AG04450 (cell line): ENCODE measurements around the gene SYTL1. TPM values are rescaled to one million over a fixed set of nuclear protein-coding genes. Genes with fewer than 3 reads are reported as not detected.

Experiments
- CTCF ChIA-PET: fragments of 300-600, 350-600 bp; formaldehyde crosslinking; extraction: SDS; loops from one replicate; lab custom pipeline; 2022; ENCODE audit warnings: antibody characterized with exemption, inconsistent platforms; lab: Charles Lee
- POLR2A ChIA-PET: fragments of 350-600 bp; formaldehyde crosslinking; extraction: SDS; loops from one replicate; lab custom pipeline; 2021; ENCODE audit warnings: antibody characterized with exemption, inconsistent platforms; lab: Yijun Ruan, JAX
- DNase-seq: peaks from one replicate; pipeline ENCODE4 v3.0.0-alpha.2; 2011; ENCODE audit warnings: low read depth, low spot score
- H3K27ac ChIP-seq: one replicate; pipeline ENCODE4 v1.5.1; 2012; ENCODE audit warnings: low read depth, low read length, control low read depth
- H3K27me3 ChIP-seq: one replicate; pipeline ENCODE4 v1.6.0; 2012; ENCODE audit warnings: low read length; ENCODE audit not compliant: control insufficient read depth, insufficient read depth
- H3K4me3 ChIP-seq: 2 replicates; pipeline ENCODE4 v1.5.1; 2011; ENCODE audit warnings: mild to moderate bottlenecking, low read depth, low read length, control low read depth
- H3K9me3 ChIP-seq: 2 replicates; pipeline ENCODE4 v1.5.1; 2012; ENCODE audit warnings: low read length; ENCODE audit not compliant: control insufficient read depth, insufficient read depth
- CTCF ChIP-seq: IDR thresholded peaks from 2 replicates; pipeline ENCODE4 v1.5.1; 2011; ENCODE audit warnings: low read depth, low read length, control low read depth, inconsistent platforms
- polyA plus RNA-seq: library from polyadenylated mRNA; depleted of rRNA; stranded (reverse); fragments of >200 nt; gene quantifications from 2 replicates; pipeline ENCODE4 v1.2.3, GENCODE V29; 2011

The SYTL1 gene
- polyA plus RNA-seq, 1 experiment = 0.35 TPM

DNA sequence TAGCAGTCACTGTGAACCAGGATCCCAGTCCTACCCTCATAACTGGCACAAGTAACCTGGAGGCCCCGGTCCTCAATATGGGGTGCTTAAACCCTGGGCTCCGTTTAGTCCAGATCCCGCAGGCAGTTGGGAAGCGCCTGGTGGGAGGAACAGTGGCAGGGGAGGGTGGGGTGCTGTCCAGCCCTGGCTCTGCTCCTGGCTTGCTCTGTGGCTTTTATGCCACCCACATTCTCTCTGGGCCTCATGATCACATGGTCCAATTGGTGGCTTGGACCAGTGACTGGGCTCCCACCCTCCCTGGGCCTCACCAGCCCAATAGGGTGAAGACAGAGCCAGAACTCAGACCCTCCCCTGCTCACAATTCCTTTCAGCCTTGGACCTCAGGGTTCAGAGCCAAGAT is 38.4 kb downstream of the SYTL1 start:
- TF ChIP-seq CTCF = no peak
- Histone ChIP-seq H3K27ac (no peak overlapping the region), H3K27me3 (peaks cover 21% of the 10 kb centered on the region), H3K9me3 (no peaks in the 10 kb centered on the region), H3K4me3 (no peak overlapping the region)
- no peak for DNase-seq
- POLR2A ChIA-PET = no interaction called here
- CTCF ChIA-PET = no interaction called here

- Histone ChIP-seq H3K27me3 (peaks cover 19% of the 10 kb centered on the region), H3K27ac (peak overlapping the region; percentile 2), H3K4me3 (no peak overlapping the region), H3K9me3 (no peaks in the 10 kb centered on the region)
- ChIA-PET CTCF (interaction anchor here (0.9 to 1.5 kb wide), 3 partner anchors 23 to 81 kb away, joined by 3 to 4 read pairs (median 3); no protein-coding TSS in a partner anchor), POLR2A (no interaction called here)
- DNase-seq = no peak
- TF ChIP-seq CTCF = no peak
Observed at GRCh38 chr1:27380766-27381733, 39.2 kb downstream of the SYTL1 start.

DNA sequence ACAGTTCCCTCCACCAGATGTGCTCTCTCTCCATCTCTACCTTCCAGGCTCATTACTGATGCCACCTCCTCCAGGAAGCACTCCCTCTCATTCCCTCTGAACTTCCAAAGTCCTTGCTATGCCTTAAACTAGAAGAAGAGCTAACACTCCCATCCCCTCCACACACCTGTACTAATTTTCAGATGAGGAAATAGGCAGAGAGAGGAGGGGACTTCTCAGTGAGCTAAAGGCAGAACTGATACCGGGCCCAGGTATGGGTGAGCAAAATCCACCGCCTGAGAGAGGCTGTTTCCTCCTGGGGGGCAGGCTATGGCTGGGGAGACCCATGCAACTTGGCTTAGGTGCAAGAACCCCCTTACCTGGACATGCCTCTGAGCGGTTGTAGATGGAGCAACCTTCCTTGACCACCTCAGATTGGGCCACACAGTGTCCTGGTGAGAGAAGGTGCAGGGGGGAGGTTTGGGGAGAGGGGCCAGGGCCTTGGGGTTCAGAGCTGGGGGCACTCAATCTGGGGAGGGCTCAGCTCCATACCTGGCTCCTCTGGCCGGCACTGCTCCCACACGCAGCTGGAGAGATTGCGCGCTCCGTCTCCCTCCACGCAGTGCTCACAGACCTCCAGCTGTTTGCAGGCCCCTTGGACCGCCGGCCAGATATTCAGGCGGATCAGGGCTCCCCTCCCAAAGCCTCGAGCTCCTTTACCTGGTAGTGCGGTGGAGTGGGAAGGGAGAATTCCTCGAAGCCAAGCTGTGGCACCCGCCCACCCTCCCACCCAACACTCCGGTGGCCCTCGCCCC is 40.3 kb downstream of the SYTL1 start:
- CTCF ChIA-PET = interaction anchor here (0.9 to 2.3 kb wide), 5 partner anchors 9 to 85 kb away, joined by 3 to 8 read pairs (median 4); no protein-coding TSS in a partner anchor
- POLR2A ChIA-PET = no interaction called here
- Histone ChIP-seq H3K27ac (no peak overlapping the region), H3K27me3 (peaks cover 25% of the 10 kb centered on the region), H3K4me3 (no peak overlapping the region), H3K9me3 (no peaks in the 10 kb centered on the region)
- DNase-seq = no peak
- no peak for TF ChIP-seq CTCF

- peaks cover 25% of the 10 kb centered on the region for H3K27me3 ChIP-seq
- no peak for DNase-seq
- TF ChIP-seq CTCF = no peak
- H3K27ac ChIP-seq = no peak within 1 kb of the TSS
- no peak within 1 kb of the TSS for H3K4me3 ChIP-seq
- no peaks in the 10 kb centered on the region for H3K9me3 ChIP-seq
- POLR2A ChIA-PET = no interaction called here
- CTCF ChIA-PET = interaction anchor here (0.7 to 2.3 kb wide), 4 partner anchors 8 to 86 kb away, joined by 3 to 8 read pairs (median 4); partner anchors contain the start of gene MAP3K6
Observed at GRCh38 chr1:27383039-27383605, 41.3 kb downstream of the SYTL1 start, which contains the start of gene CD164L2. Gene CD164L2 (minus strand): TSS chr1:27383333. CDS start chr1:27383239, 94 bp downstream.
